SK-N-SH treated with all-trans-retinoic acid at 6 μM for 48 hours (cell line): ENCODE data around the gene HOXA2.

Source experiments
- ARNTL ChIP-seq: fragments of 450-650 bp; formaldehyde crosslinking; IDR thresholded peaks from 2 replicates; pipeline ENCODE4 v1.5.0; 2020; ENCODE audit warnings: low read depth, mild to moderate bottlenecking, moderate library complexity, borderline replicate concordance
- BACH2 ChIP-seq: fragments of 250-450 bp; sonication (Bioruptor Pico); IDR thresholded peaks from 2 replicates; pipeline ENCODE4 v1.9.0; 2021; ENCODE audit warnings: mild to moderate bottlenecking, borderline replicate concordance
- ESRRG ChIP-seq: fragments of 250-450 bp; sonication (Bioruptor Pico); IDR thresholded peaks from 2 replicates; pipeline ENCODE4 v1.6.1; 2021; ENCODE audit warnings: mild to moderate bottlenecking
- RARB ChIP-seq: fragments of 250-450 bp; sonication (Bioruptor Pico); IDR thresholded peaks from 2 replicates; pipeline ENCODE4 v1.8.0; 2021; ENCODE audit warnings: mild to moderate bottlenecking, moderate library complexity
- SNAI2 ChIP-seq: fragments of 250-450 bp; sonication (Bioruptor Pico); IDR thresholded peaks from 2 replicates; pipeline ENCODE4 v1.5.0; 2020; ENCODE audit warnings: mild to moderate bottlenecking, moderate library complexity
- ZFP30 ChIP-seq: fragments of 450-650 bp; formaldehyde crosslinking; IDR thresholded peaks from 2 replicates; pipeline ENCODE4 v1.5.0; 2022; ENCODE audit warnings: mild to moderate bottlenecking, moderate library complexity
- TF ChIP-seq, protein P1 (sequence below): fragments of 250-450 bp; sonication (Bioruptor Pico); IDR thresholded peaks from 2 replicates; pipeline ENCODE4 v1.8.0; 2020; ENCODE audit warnings: mild to moderate bottlenecking, moderate library complexity, borderline replicate concordance
- TF ChIP-seq, protein P2 (sequence below): fragments of 250-450 bp; sonication (Bioruptor Pico); IDR thresholded peaks from 2 replicates; pipeline ENCODE4 v1.5.1; 2021; ENCODE audit warnings: mild to moderate bottlenecking, moderate library complexity
- TF ChIP-seq, protein P3 (sequence below): fragments of 250-450 bp; sonication (Bioruptor Pico); IDR thresholded peaks from 2 replicates; pipeline ENCODE4 v1.5.1; 2020; ENCODE audit warnings: low read depth, mild to moderate bottlenecking, moderate library complexity
- TF ChIP-seq, protein P4 (sequence below): fragments of 250-450 bp; sonication (Bioruptor Pico); IDR thresholded peaks from 2 replicates; pipeline ENCODE4 v1.5.0; 2020; ENCODE audit warnings: mild to moderate bottlenecking, moderate library complexity

DNA sequence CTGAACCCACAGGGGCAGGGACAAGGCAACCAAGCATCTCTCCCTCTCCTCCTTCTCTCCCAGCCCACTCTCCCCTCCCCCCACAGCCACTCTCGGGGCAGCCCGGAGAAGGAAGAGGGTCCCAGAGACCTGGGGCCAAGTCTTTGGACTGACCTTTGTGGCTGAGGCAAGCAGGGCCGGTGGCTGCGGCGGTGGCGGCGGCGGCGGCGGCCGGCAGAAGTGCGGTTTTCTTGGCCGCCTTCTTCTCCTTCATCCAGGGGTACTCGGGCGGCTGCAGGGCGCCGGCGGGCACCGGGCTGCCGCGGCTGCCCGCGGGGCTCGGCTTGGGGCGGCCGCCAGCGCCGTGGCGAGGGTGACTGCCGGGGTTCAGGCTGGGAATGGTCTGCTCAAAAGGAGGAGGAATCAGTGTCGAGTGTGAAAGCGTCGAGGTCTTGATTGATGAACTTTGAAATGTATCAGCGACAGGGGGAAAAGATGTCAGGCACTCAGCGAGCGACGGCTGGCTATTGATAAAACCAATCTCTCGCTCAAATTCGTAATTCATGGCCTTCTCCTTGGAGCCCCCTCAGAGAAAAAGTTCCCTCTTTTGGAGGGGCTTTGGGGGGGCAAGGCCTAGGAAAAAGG lies 414 bp downstream of the HOXA2 start:
- TF ChIP-seq ARNTL (CRISPR knock-in tag) (no peak), ZFP30 (CRISPR knock-in tag) (no peak), ESRRG (no peak), SNAI2 (CRISPR knock-in tag) (no peak), BACH2 (CRISPR knock-in tag) (no peak), RARB (CRISPR knock-in tag) (no peak)
- TF ChIP-seq, protein P1, sequence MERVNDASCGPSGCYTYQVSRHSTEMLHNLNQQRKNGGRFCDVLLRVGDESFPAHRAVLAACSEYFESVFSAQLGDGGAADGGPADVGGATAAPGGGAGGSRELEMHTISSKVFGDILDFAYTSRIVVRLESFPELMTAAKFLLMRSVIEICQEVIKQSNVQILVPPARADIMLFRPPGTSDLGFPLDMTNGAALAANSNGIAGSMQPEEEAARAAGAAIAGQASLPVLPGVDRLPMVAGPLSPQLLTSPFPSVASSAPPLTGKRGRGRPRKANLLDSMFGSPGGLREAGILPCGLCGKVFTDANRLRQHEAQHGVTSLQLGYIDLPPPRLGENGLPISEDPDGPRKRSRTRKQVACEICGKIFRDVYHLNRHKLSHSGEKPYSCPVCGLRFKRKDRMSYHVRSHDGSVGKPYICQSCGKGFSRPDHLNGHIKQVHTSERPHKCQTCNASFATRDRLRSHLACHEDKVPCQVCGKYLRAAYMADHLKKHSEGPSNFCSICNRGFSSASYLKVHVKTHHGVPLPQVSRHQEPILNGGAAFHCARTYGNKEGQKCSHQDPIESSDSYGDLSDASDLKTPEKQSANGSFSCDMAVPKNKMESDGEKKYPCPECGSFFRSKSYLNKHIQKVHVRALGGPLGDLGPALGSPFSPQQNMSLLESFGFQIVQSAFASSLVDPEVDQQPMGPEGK = no peak
- TF ChIP-seq, protein P2, sequence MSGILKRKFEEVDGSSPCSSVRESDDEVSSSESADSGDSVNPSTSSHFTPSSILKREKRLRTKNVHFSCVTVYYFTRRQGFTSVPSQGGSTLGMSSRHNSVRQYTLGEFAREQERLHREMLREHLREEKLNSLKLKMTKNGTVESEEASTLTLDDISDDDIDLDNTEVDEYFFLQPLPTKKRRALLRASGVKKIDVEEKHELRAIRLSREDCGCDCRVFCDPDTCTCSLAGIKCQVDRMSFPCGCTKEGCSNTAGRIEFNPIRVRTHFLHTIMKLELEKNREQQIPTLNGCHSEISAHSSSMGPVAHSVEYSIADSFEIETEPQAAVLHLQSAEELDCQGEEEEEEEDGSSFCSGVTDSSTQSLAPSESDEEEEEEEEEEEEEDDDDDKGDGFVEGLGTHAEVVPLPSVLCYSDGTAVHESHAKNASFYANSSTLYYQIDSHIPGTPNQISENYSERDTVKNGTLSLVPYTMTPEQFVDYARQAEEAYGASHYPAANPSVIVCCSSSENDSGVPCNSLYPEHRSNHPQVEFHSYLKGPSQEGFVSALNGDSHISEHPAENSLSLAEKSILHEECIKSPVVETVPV (CRISPR knock-in tag) = no peak
- TF ChIP-seq, protein P3, sequence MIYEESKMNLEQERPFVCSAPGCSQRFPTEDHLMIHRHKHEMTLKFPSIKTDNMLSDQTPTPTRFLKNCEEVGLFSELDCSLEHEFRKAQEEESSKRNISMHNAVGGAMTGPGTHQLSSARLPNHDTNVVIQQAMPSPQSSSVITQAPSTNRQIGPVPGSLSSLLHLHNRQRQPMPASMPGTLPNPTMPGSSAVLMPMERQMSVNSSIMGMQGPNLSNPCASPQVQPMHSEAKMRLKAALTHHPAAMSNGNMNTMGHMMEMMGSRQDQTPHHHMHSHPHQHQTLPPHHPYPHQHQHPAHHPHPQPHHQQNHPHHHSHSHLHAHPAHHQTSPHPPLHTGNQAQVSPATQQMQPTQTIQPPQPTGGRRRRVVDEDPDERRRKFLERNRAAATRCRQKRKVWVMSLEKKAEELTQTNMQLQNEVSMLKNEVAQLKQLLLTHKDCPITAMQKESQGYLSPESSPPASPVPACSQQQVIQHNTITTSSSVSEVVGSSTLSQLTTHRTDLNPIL (CRISPR knock-in tag) = no peak
- TF ChIP-seq, protein P4, sequence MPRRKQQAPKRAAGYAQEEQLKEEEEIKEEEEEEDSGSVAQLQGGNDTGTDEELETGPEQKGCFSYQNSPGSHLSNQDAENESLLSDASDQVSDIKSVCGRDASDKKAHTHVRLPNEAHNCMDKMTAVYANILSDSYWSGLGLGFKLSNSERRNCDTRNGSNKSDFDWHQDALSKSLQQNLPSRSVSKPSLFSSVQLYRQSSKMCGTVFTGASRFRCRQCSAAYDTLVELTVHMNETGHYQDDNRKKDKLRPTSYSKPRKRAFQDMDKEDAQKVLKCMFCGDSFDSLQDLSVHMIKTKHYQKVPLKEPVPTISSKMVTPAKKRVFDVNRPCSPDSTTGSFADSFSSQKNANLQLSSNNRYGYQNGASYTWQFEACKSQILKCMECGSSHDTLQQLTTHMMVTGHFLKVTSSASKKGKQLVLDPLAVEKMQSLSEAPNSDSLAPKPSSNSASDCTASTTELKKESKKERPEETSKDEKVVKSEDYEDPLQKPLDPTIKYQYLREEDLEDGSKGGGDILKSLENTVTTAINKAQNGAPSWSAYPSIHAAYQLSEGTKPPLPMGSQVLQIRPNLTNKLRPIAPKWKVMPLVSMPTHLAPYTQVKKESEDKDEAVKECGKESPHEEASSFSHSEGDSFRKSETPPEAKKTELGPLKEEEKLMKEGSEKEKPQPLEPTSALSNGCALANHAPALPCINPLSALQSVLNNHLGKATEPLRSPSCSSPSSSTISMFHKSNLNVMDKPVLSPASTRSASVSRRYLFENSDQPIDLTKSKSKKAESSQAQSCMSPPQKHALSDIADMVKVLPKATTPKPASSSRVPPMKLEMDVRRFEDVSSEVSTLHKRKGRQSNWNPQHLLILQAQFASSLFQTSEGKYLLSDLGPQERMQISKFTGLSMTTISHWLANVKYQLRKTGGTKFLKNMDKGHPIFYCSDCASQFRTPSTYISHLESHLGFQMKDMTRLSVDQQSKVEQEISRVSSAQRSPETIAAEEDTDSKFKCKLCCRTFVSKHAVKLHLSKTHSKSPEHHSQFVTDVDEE (CRISPR knock-in tag) = no peak
